GM12878 (cell line): ENCODE results near the gene ZNF764. TPM values are rescaled to one million over a fixed set of nuclear protein-coding genes. Genes with fewer than 3 reads are reported as not detected.

Experiments used
- ATAC-seq: fragments of 200-7000 bp; cut with Tn5 transposase; 3 replicates; pipeline ENCODE4 v1.9.1; 2020; ENCODE audit warnings: mild to moderate bottlenecking, moderate library complexity
- BruUV-seq: library from RNA; stranded (reverse); fragments of 400-500 nt; replicated peaks from 2 replicates; lab custom pipeline; 2021; lab: Mats Ljungman, UMichigan
- CTCF ChIA-PET: fragments of 300-600 bp; sonication (Branson Sonifier 250); formaldehyde crosslinking; extraction: SDS; loops from one replicate; lab custom pipeline; 2021; ENCODE audit warnings: inconsistent platforms; lab: Yijun Ruan, JAX
- POLR2A ChIA-PET: fragments of 350-600 bp; formaldehyde crosslinking; extraction: SDS; loops from one replicate; lab custom pipeline; 2021; ENCODE audit warnings: inconsistent platforms; lab: Charles Lee
- RAD21 ChIA-PET: fragments of 300-600 bp; sonication (Branson Sonifier 250); formaldehyde crosslinking; loops from one replicate; lab custom pipeline; 2023; ENCODE audit warnings: antibody characterized with exemption; ENCODE audit not compliant: unreplicated experiment; lab: Charles Lee
- SMC1A ChIA-PET: fragments of 300-600 bp; sonication (Branson Sonifier 250); formaldehyde crosslinking; loops from one replicate; lab custom pipeline; 2023; ENCODE audit not compliant: unreplicated experiment, uncharacterized antibody; lab: Charles Lee
- DNase-seq: peaks from one replicate; pipeline ENCODE4 v3.0.0-alpha.2; 2011; ENCODE audit warnings: low read depth, low spot score
- FAIRE-seq: peaks from 3 replicates; lab custom pipeline; 2011; peaks lifted over from hg19 to GRCh38; lab: Jason Lieb, UNC
- H2AFZ ChIP-seq: 2 replicates; pipeline ENCODE4 v1.6.0; 2011; ENCODE audit warnings: low read depth, low read length, control low read depth; ENCODE audit not compliant: control insufficient read depth
- H3K27ac ChIP-seq: 2 replicates; pipeline ENCODE4 v1.5.1; 2011; ENCODE audit warnings: control low read depth; ENCODE audit not compliant: control insufficient read depth, insufficient read depth
- H3K27me3 ChIP-seq, 2 experiments: replicated peaks in 1 of 2; 2 replicates each; pipeline versions ENCODE4 v1.6.0 to v1.6.1; 2011; ENCODE audit warnings: low read length in 1 of 2; ENCODE audit not compliant: control insufficient read depth in 2 of 2, insufficient read depth in 2 of 2
- H3K36me3 ChIP-seq, 2 experiments: 2 replicates each; pipeline ENCODE4 v1.5.1; 2011; ENCODE audit warnings: low read length in 1 of 2; ENCODE audit not compliant: control insufficient read depth in 2 of 2, insufficient read depth in 2 of 2
- H3K4me1 ChIP-seq: 2 replicates; pipeline ENCODE4 v1.6.1; 2011; ENCODE audit warnings: mild to moderate bottlenecking, low read length, moderate library complexity, mixed read lengths; ENCODE audit not compliant: control insufficient read depth, insufficient read depth
- H3K4me2 ChIP-seq: 2 replicates; pipeline ENCODE4 v1.6.0; 2011; ENCODE audit warnings: control low read depth; ENCODE audit not compliant: control insufficient read depth, insufficient read depth
- H3K4me3 ChIP-seq: fragments of 200-600 bp; sonication (generic); 2 replicates; pipeline ENCODE4 v1.5.1; 2016
- H3K79me2 ChIP-seq: 2 replicates; pipeline ENCODE4 v1.6.0; 2011; ENCODE audit warnings: low read length; ENCODE audit not compliant: control insufficient read depth, insufficient read depth
- H3K9ac ChIP-seq: 2 replicates; pipeline ENCODE4 v1.8.0; 2011; ENCODE audit warnings: low read length, control low read depth, mixed read lengths; ENCODE audit not compliant: control insufficient read depth, insufficient read depth
- H3K9me3 ChIP-seq: replicated peaks from 3 replicates; pipeline ENCODE4 v1.5.1; 2011; ENCODE audit warnings: mild to moderate bottlenecking, low read length; ENCODE audit not compliant: control insufficient read depth, insufficient read depth
- H4K20me1 ChIP-seq: 2 replicates; pipeline ENCODE4 v1.6.0; 2011; ENCODE audit not compliant: control insufficient read depth, insufficient read depth
- GATAD2B ChIP-seq: fragments of 450-650 bp; conservative IDR thresholded peaks from 2 replicates; pipeline ENCODE4 v1.6.1; 2017; ENCODE audit warnings: low read depth, mild to moderate bottlenecking, moderate library complexity
- IKZF1 ChIP-seq: fragments of 450-650 bp; conservative IDR thresholded peaks from 2 replicates; pipeline ENCODE4 v1.6.1; 2017; ENCODE audit warnings: antibody characterized with exemption, mild to moderate bottlenecking
- KDM1A ChIP-seq: fragments of 200-600 bp; sonication (generic); IDR thresholded peaks from 2 replicates; pipeline ENCODE4 v1.6.1; 2016; ENCODE audit warnings: borderline replicate concordance
- NFYA ChIP-seq: IDR thresholded peaks from 2 replicates; pipeline ENCODE4 v1.6.1; 2011; ENCODE audit warnings: low read depth, mild to moderate bottlenecking, low read length, improper control_type of control experiment, borderline replicate concordance
- NR2C2 ChIP-seq: IDR thresholded peaks from 2 replicates; pipeline ENCODE4 v1.6.1; 2011; ENCODE audit warnings: borderline replicate concordance, low read depth; ENCODE audit not compliant: control insufficient read depth, insufficient read length
- RBBP5 ChIP-seq: fragments of 200-600 bp; sonication (generic); conservative IDR thresholded peaks from 2 replicates; pipeline ENCODE4 v1.6.1; 2016
- TARDBP ChIP-seq: IDR thresholded peaks from 2 replicates; pipeline ENCODE4 v1.6.1; 2016; ENCODE audit warnings: borderline replicate concordance
- TCF12 ChIP-seq: IDR thresholded peaks from 2 replicates; pipeline ENCODE4 v1.6.1; 2011; ENCODE audit warnings: low read depth, mild to moderate bottlenecking, low read length
- YY1 ChIP-seq: IDR thresholded peaks from 2 replicates; pipeline ENCODE4 v1.6.1; 2011; ENCODE audit warnings: low read depth, mild to moderate bottlenecking, low read length
- ZNF384 ChIP-seq: IDR thresholded peaks from 2 replicates; pipeline ENCODE4 v1.6.1; 2012; ENCODE audit warnings: low read depth, mild to moderate bottlenecking, low read length, improper control_type of control experiment, borderline replicate concordance
- WGBS: methylation state at CpG from one replicate; pipeline ENCODE4 v1.1.6; 2016; ENCODE audit warnings: low lambda C conversion rate; ENCODE audit not compliant: insufficient replicate concordance, insufficient coverage; ENCODE audit errors: missing lambda C conversion rate; 5-methylcytosine and 5-hydroxymethylcytosine counted together
- in situ Hi-C: fragments of 300-500 bp; cut with MboI; formaldehyde crosslinking; loops from 9 replicates; pipeline ENCODE4 v1.14.3; 2018; ENCODE audit warnings: mixed read lengths
- intact Hi-C: fragments of 100-400 bp; cut with micrococcal nuclease; formaldehyde crosslinking; loops from one replicate; pipeline ENCODE4 v1.14.2; 2022; ENCODE audit not compliant: unreplicated experiment
- polyA plus RNA-seq, 11 experiments: library from polyadenylated mRNA; depleted of rRNA in 4 of 11; unstranded in 6 of 11; stranded (reverse) in 5 of 11; fragments of >200 nt; fragmentation: Nextera tagmentation in 4 of 11; fragmentation: Illumina TruSeq in 1 of 11; extraction: Ambion mirVana in 4 of 11; extraction: Trizol in 1 of 11; gene quantifications; 1 replicate in 1 of 11; 2 replicates in 10 of 11; pipeline versions ENCODE4 v1.2.1 to v1.2.3, GENCODE V29; 2011 to 2016; ENCODE audit warnings: inconsistent platforms in 2 of 11, missing spikeins in 2 of 11, low read depth in 1 of 11
- total RNA-seq, 4 experiments: library from RNA; depleted of rRNA in 3 of 4; stranded (reverse); fragments of >200 nt in 3 of 4; fragmentation: Illumina TruSeq in 1 of 4; extraction: Trizol in 1 of 4; gene quantifications; 2 replicates each; pipeline versions ENCODE4 v1.2.1 to v1.2.3, GENCODE V29; 2013 to 2021
- TF ChIP-seq, protein P1 (sequence below): IDR thresholded peaks from 2 replicates; pipeline ENCODE4 v1.6.1; 2011; ENCODE audit warnings: mild to moderate bottlenecking, low read depth, low read length, moderate library complexity; ENCODE audit not compliant: insufficient replicate concordance
- TF ChIP-seq, protein P2 (sequence below): fragments of 450-650 bp; IDR thresholded peaks from 2 replicates; pipeline ENCODE4 v1.6.1; 2016; ENCODE audit warnings: mild to moderate bottlenecking

The ZNF764 gene
- total and polyA plus RNA-seq, 10 of the 15 experiments (the other 5 are each of a cell fraction or from before 2014, with no cell fraction given) = 0.61 to 11.9 (median 3.8) TPM

DNA sequence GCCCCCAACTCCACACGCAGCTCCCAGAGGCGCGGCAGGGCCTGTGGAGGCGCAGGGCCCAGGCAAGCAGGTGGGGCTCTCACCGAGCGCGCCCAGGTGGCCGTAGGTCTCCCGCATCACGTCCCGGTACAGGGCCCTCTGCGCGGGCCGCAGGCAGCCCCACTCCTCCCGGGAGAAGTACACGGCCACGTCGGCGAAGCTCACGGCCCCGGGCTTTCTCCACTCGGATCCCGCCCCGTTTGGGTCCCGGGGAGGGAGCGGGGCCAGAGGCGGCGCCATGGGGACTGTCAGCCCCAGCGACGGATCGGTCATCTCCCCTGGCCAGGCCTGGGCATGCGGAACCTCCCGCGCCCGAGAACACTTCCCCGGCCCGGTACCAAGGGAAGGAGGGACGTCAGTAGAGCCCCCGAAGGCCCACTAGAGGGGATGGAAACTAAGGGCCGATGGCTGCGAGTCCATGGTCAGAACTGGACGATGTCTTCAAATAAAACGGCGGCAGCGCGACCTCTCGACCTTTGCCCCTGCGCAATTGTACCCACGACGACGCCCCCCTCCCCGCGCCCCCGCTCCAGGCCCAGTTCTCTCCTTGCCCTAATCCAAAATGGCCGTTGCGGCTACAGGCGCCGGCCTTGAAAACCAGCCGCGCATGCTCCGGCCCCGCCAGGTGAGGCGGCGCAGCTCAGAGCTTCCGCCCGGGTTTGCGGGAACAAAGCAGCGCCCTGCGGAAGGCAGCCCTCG is 23.6 kb downstream of the ZNF764 start, which contains the start of gene ZNF747 (continued):
- TF ChIP-seq NR2C2 (peak; percentile 44), GATAD2B (peak; percentile 64; the same call in 1 of the 2 replicates), TARDBP (peak; percentile 80; the same call in 1 of the 2 replicates), TCF12 (0 out of 2 replicates have a peak, but pooled peaks have one; percentile 37), NFYA (no peak), RBBP5 (no peak), KDM1A (no peak)
- TF ChIP-seq, protein P1, sequence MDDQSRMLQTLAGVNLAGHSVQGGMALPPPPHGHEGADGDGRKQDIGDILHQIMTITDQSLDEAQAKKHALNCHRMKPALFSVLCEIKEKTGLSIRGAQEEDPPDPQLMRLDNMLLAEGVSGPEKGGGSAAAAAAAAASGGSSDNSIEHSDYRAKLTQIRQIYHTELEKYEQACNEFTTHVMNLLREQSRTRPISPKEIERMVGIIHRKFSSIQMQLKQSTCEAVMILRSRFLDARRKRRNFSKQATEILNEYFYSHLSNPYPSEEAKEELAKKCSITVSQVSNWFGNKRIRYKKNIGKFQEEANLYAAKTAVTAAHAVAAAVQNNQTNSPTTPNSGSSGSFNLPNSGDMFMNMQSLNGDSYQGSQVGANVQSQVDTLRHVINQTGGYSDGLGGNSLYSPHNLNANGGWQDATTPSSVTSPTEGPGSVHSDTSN = no peak

DNA sequence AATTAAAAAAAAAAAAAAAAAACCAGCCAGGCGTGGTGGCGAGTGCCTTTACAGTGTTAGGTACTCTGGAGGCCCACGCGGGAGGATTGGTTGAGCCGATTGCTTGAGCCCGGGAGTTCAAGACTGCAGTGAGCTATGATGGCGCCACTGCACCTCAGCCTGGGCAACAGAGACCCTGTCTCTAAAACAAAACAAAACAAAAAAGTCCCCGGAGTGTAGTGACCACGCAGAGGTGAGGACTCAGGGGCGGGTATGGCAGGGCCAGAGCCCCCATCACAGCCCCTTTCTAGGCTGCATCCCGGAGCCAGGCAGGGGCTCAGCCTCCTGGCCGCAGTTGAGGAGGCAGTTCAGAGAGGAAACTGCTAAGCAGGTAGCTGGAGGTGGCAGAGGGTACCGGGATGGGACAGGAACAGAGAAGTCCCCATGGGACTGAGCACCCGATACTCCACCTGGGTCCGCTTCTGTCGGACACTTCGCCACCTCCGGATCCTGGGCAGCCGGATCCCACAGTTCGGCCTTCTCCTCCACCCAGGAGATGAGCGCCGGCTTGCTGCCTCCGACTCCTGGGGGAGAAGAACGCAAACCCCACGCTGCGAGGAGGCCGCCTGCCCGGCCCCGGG is 24.3 kb downstream of the ZNF764 start:
- ATAC-seq (peak; percentile 16), DNase-seq (no peak), FAIRE-seq (peak; percentile 13)
- H3K27ac ChIP-seq = peak overlapping the region; percentile 85
- ChIA-PET SMC1A (interaction anchor here (0.9 to 4.7 kb wide), 8 partner anchors 24 to 104 kb away, joined by 5 to 47 read pairs (median 16); partner anchors contain the start of genes DCTPP1, ITGAL and ZNF764), CTCF (interaction anchor here (0.6 to 4.7 kb wide), 13 partner anchors 24 to 125 kb away, joined by 3 to 81 read pairs (median 15); partner anchors contain the start of genes DCTPP1, ITGAL, PRR14 and SEPHS2), POLR2A (interaction anchor here (0.5 to 5.2 kb wide), 15 partner anchors 26 to 381 kb away, joined by 3 to 109 read pairs (median 4); partner anchors contain the start of genes DCTPP1, ITGAL, ZNF688 and ZNF764), RAD21 (interaction anchor here (0.7 to 5.2 kb wide), 10 partner anchors 24 to 127 kb away, joined by 3 to 129 read pairs (median 14); partner anchors contain the start of genes DCTPP1, ZNF764, ZNF771 and ZNF785)
- H3K4me3 ChIP-seq = peak overlapping the region; percentile 90
- H3K36me3 ChIP-seq = peaks cover 2 to 3% of the 10 kb centered on the region in 2 experiments; a peak in 1 of 4 replicates
- H4K20me1 ChIP-seq = no peaks in the 10 kb centered on the region
- no peaks in the 10 kb centered on the region for H3K9me3 ChIP-seq
- H2AFZ ChIP-seq = peak overlapping the region; percentile 86
- H3K79me2 ChIP-seq = peaks cover 27% of the 10 kb centered on the region
- intact Hi-C loops = loop anchor here (2.0 kb wide), 2 partner anchors 51 to 103 kb away; partner anchors contain the start of genes DCTPP1 and ZNF785
- H3K27me3 ChIP-seq = no peaks in the 10 kb centered on the region
- peak overlapping the region; percentile 32 for H3K4me2 ChIP-seq
- BruUV-seq = no TSS peak
- in situ Hi-C loops = no loop called here
- WGBS = 2% methylated on average over 29 of the region's 29 CpGs
- H3K4me1 ChIP-seq = peaks cover under 1% of the 10 kb centered on the region; the same call in 1 of the 2 replicates
- H3K9ac ChIP-seq = peak overlapping the region; percentile 96
- TF ChIP-seq YY1 = peak; percentile 66
- TF ChIP-seq ZNF384 = 0 out of 2 replicates have a peak, but pooled peaks have one; percentile 8
- TF ChIP-seq, protein P1 = no peak
- TF ChIP-seq, protein P2, sequence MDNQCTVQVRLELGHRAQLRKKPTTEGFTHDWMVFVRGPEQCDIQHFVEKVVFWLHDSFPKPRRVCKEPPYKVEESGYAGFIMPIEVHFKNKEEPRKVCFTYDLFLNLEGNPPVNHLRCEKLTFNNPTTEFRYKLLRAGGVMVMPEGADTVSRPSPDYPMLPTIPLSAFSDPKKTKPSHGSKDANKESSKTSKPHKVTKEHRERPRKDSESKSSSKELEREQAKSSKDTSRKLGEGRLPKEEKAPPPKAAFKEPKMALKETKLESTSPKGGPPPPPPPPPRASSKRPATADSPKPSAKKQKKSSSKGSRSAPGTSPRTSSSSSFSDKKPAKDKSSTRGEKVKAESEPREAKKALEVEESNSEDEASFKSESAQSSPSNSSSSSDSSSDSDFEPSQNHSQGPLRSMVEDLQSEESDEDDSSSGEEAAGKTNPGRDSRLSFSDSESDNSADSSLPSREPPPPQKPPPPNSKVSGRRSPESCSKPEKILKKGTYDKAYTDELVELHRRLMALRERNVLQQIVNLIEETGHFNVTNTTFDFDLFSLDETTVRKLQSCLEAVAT = peak; percentile 74; the same call in 1 of the 2 replicates
- no peak for TF ChIP-seq IKZF1
